Mesenchymal stem cell (in vitro differentiated cells and primary cell): ENCODE data around the gene GNS.

Source experiments
- DNase-seq: peaks from one replicate; pipeline ENCODE4 v3.0.0-alpha.2; 2013
- H2AFZ ChIP-seq: one replicate; pipeline ENCODE4 v1.6.1; 2013; ENCODE audit warnings: low read depth, mild to moderate bottlenecking, control low read depth, inconsistent platforms, low read length, moderate library complexity
- H2AK5ac ChIP-seq: 2 replicates; pipeline ENCODE4 v1.6.1; 2013; ENCODE audit warnings: low read length, moderate library complexity, mild to moderate bottlenecking, inconsistent platforms; ENCODE audit not compliant: severe bottlenecking
- H2BK120ac ChIP-seq: one replicate; pipeline ENCODE4 v1.6.1; 2013; ENCODE audit warnings: low read depth, mild to moderate bottlenecking, inconsistent platforms, low read length, moderate library complexity
- H2BK12ac ChIP-seq, 2 experiments: one replicate each; pipeline ENCODE4 v1.6.1; 2013; ENCODE audit warnings: inconsistent platforms in 2 of 2, low read length in 2 of 2, mild to moderate bottlenecking in 2 of 2, moderate library complexity in 2 of 2, control low read depth in 1 of 2
- H2BK15ac ChIP-seq: one replicate; pipeline ENCODE4 v1.6.1; 2013; ENCODE audit warnings: mild to moderate bottlenecking, low read depth, inconsistent platforms; ENCODE audit not compliant: poor library complexity, severe bottlenecking
- H2BK5ac ChIP-seq: 2 replicates; pipeline ENCODE4 v1.6.1; 2013; ENCODE audit warnings: low read depth, mild to moderate bottlenecking, low read length, control low read depth, inconsistent platforms; ENCODE audit not compliant: poor library complexity, severe bottlenecking
- H3K14ac ChIP-seq, 2 experiments: one replicate each; pipeline ENCODE4 v1.6.1; 2013; ENCODE audit warnings: inconsistent platforms in 2 of 2, low read length in 2 of 2, control low read depth in 1 of 2, mild to moderate bottlenecking in 1 of 2, moderate library complexity in 1 of 2
- H3K18ac ChIP-seq, 2 experiments: one replicate each; pipeline ENCODE4 v1.6.1; 2013; ENCODE audit warnings: inconsistent platforms in 2 of 2, low read length in 2 of 2, control low read depth in 1 of 2, low read depth in 1 of 2, mild to moderate bottlenecking in 1 of 2
- H3K23ac ChIP-seq, 2 experiments: one replicate each; pipeline ENCODE4 v1.6.1; 2013; ENCODE audit warnings: inconsistent platforms in 2 of 2, low read length in 2 of 2, mild to moderate bottlenecking in 2 of 2, moderate library complexity in 2 of 2, control low read depth in 1 of 2
- H3K27ac ChIP-seq: 2 replicates; pipeline ENCODE4 v1.5.1; 2013; ENCODE audit warnings: mild to moderate bottlenecking, moderate library complexity, low read length, control low read depth, inconsistent platforms; ENCODE audit not compliant: poor library complexity, severe bottlenecking
- H3K27me3 ChIP-seq, 2 experiments: 2 replicates each; pipeline versions ENCODE4 v1.6.1 to v1.7.0; 2013; ENCODE audit warnings: low read length in 2 of 2, mild to moderate bottlenecking in 2 of 2, moderate library complexity in 2 of 2, control low read depth in 1 of 2, inconsistent platforms in 1 of 2; ENCODE audit not compliant: control insufficient read depth in 1 of 2, insufficient read depth in 1 of 2
- H3K36me3 ChIP-seq, 2 experiments: 2 replicates each; pipeline versions ENCODE4 v1.6.1 to v1.7.0; 2013; ENCODE audit warnings: low read length in 2 of 2, control low read depth in 1 of 2, inconsistent platforms in 1 of 2, low read depth in 1 of 2, mild to moderate bottlenecking in 1 of 2; ENCODE audit not compliant: insufficient read depth in 2 of 2, control insufficient read depth in 1 of 2
- H3K4ac ChIP-seq, 2 experiments: one replicate each; pipeline ENCODE4 v1.6.1; 2013; ENCODE audit warnings: inconsistent platforms in 2 of 2, low read length in 2 of 2, mild to moderate bottlenecking in 2 of 2, moderate library complexity in 2 of 2, control low read depth in 1 of 2, low read depth in 1 of 2
- H3K4me1 ChIP-seq: 2 replicates; pipeline ENCODE4 v1.6.1; 2013; ENCODE audit warnings: low read depth, low read length, control low read depth; ENCODE audit not compliant: control insufficient read depth, insufficient read depth
- H3K4me2 ChIP-seq: 2 replicates; pipeline ENCODE4 v1.6.1; 2013; ENCODE audit warnings: low read length, mild to moderate bottlenecking, inconsistent platforms; ENCODE audit not compliant: poor library complexity, severe bottlenecking
- H3K4me3 ChIP-seq, 2 experiments: 2 replicates each; pipeline versions ENCODE4 v1.5.1 to v1.7.0; 2013; ENCODE audit warnings: low read length in 2 of 2, mild to moderate bottlenecking in 2 of 2, control low read depth in 1 of 2, low read depth in 1 of 2; ENCODE audit not compliant: insufficient read depth in 1 of 2
- H3K79me1 ChIP-seq: replicated peaks from 2 replicates; pipeline ENCODE4 v1.6.1; 2013; ENCODE audit warnings: mild to moderate bottlenecking, control low read depth, low read length, inconsistent platforms; ENCODE audit not compliant: poor library complexity, severe bottlenecking
- H3K9ac ChIP-seq: 2 replicates; pipeline ENCODE4 v1.7.0; 2013; ENCODE audit warnings: mild to moderate bottlenecking, low read length, moderate library complexity
- H3K9me3 ChIP-seq: 2 replicates; pipeline ENCODE4 v1.7.0; 2013; ENCODE audit warnings: mild to moderate bottlenecking, low read length; ENCODE audit not compliant: control insufficient read depth
- H4K8ac ChIP-seq: one replicate; pipeline ENCODE4 v1.6.1; 2013; ENCODE audit warnings: inconsistent platforms, mild to moderate bottlenecking, low read length, moderate library complexity
- H4K91ac ChIP-seq: one replicate; pipeline ENCODE4 v1.6.1; 2013; ENCODE audit warnings: mild to moderate bottlenecking, low read length, inconsistent platforms
- WGBS: methylation state at CpG from one replicate; pipeline ENCODE4 v1.1.7; 2013; ENCODE audit warnings: mixed read lengths; 5-methylcytosine and 5-hydroxymethylcytosine counted together

GNS gene

GRCh38 chr12:64739778-64740177, 19.4 kb downstream of the GNS start:
- Histone ChIP-seq H4K8ac (no peak overlapping the region), H3K9ac (no peak overlapping the region), H2BK15ac (no peak overlapping the region), H3K27ac (no peak overlapping the region), H2BK120ac (no peak overlapping the region), H3K36me3 (peaks cover 20 to 94% of the 10 kb centered on the region in 2 experiments), H3K4me1 (no peaks in the 10 kb centered on the region), H3K4ac (no peak overlapping the region), H2AK5ac (no peak overlapping the region), H3K23ac (no peak overlapping the region), H3K4me3 (no peak overlapping the region), H3K9me3 (no peaks in the 10 kb centered on the region), H3K27me3 (no peaks in the 10 kb centered on the region), H3K18ac (no peak overlapping the region), H3K14ac (no peak overlapping the region), H3K79me1 (peaks cover 3% of the 10 kb centered on the region), H2AFZ (no peak overlapping the region), H4K91ac (no peak overlapping the region), H2BK12ac (no peak overlapping the region), H2BK5ac (no peak overlapping the region), H3K4me2 (no peak overlapping the region)
- whole genome bisulfite sequencing: 100% methylated on average over 2 of the region's 2 CpGs
- no peak for DNase-seq

- Histone ChIP-seq H3K4ac (no peak overlapping the region), H2BK120ac (no peak overlapping the region), H2AK5ac (no peak overlapping the region), H3K18ac (no peak overlapping the region), H3K9ac (no peak overlapping the region), H3K4me2 (no peak overlapping the region), H3K27ac (no peak overlapping the region), H3K9me3 (no peaks in the 10 kb centered on the region), H3K14ac (no peak overlapping the region), H4K8ac (no peak overlapping the region), H3K36me3 (peaks cover 16 to 90% of the 10 kb centered on the region in 2 experiments), H3K79me1 (no peaks in the 10 kb centered on the region), H2BK15ac (no peak overlapping the region), H3K27me3 (no peaks in the 10 kb centered on the region), H3K23ac (no peak overlapping the region), H3K4me1 (peaks cover 2% of the 10 kb centered on the region), H2BK12ac (no peak overlapping the region), H2BK5ac (no peak overlapping the region), H4K91ac (no peak overlapping the region), H3K4me3 (no peak overlapping the region), H2AFZ (no peak overlapping the region)
- no peak for DNase-seq
- 88% methylated on average over 1 of the region's 1 CpG for WGBS
Observed at GRCh38 chr12:64737539-64737938, 21.7 kb downstream of the GNS start.

DNA sequence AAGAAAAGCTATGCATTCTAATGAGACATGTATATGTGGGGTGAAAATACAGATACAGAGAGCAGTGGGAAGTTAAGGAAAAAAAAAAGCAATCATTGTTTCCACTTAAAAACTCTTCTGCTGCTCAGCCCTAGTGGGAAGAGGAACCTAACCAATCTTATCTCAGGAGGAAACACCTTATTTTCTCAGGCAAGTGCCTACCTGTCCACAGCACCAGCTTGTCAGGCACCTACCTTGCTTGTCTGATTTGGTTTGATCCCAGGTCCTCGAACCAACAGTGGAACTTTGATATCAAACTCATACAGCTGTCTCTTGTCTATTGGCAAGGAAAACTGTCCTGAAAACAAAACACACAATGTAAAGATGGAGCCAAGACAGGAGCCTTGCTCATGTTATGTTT, 22.4 kb downstream of the GNS start:
- Histone ChIP-seq H2AFZ (no peak overlapping the region), H3K4me1 (peaks cover 2% of the 10 kb centered on the region), H4K91ac (no peak overlapping the region), H4K8ac (no peak overlapping the region), H2BK120ac (no peak overlapping the region), H2AK5ac (no peak overlapping the region), H3K4me2 (no peak overlapping the region), H3K79me1 (no peaks in the 10 kb centered on the region), H3K27ac (no peak overlapping the region), H3K9ac (no peak overlapping the region), H3K4ac (no peak overlapping the region), H3K4me3 (no peak overlapping the region), H3K23ac (no peak overlapping the region), H3K18ac (no peak overlapping the region), H2BK15ac (no peak overlapping the region), H3K9me3 (no peaks in the 10 kb centered on the region), H2BK12ac (no peak overlapping the region), H3K27me3 (no peaks in the 10 kb centered on the region), H3K14ac (no peak overlapping the region), H3K36me3 (peaks cover 15 to 87% of the 10 kb centered on the region in 2 experiments), H2BK5ac (no peak overlapping the region)
- WGBS: 84% methylated on average over 1 of the region's 1 CpG
- DNase-seq: no peak

DNA sequence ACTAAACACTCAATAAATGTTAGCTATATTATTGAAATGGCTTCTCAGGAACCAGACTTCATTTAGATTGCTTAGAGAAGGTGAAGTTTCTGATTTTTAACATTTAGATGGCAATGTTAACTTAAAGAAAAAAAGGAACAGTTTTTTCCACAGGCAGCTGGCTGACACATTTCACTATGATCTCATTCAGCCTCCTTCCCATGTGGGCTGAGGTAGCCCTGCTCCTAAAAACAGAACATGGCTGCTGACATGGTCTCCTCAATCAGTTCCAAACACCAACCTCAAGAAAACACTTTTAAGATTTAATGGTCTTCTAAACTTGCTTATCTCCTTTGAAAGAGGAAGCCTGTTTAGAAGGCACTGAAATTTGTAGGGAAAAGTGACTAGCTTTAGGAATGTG, 23.8 kb downstream of the GNS start:
- no peak overlapping the region for H3K9ac ChIP-seq
- H2BK12ac ChIP-seq: no peak overlapping the region
- no peak overlapping the region for H3K23ac ChIP-seq
- no peak overlapping the region for H3K27ac ChIP-seq
- no peak overlapping the region for H3K4me2 ChIP-seq
- no peaks in the 10 kb centered on the region for H3K9me3 ChIP-seq
- H2AK5ac ChIP-seq: no peak overlapping the region
- H3K4me3 ChIP-seq: no peak overlapping the region
- no peak overlapping the region for H3K4ac ChIP-seq
- H4K8ac ChIP-seq: no peak overlapping the region
- H3K36me3 ChIP-seq: peaks cover 11 to 89% of the 10 kb centered on the region in 2 experiments
- peaks cover 2% of the 10 kb centered on the region for H3K4me1 ChIP-seq
- no peak overlapping the region for H2BK15ac ChIP-seq
- no peak overlapping the region for H4K91ac ChIP-seq
- no peak overlapping the region for H2BK5ac ChIP-seq
- H3K79me1 ChIP-seq: no peaks in the 10 kb centered on the region
- no peaks in the 10 kb centered on the region for H3K27me3 ChIP-seq
- no peak overlapping the region for H3K14ac ChIP-seq
- no peak overlapping the region for H3K18ac ChIP-seq
- no peak for DNase-seq
- no peak overlapping the region for H2BK120ac ChIP-seq
- H2AFZ ChIP-seq: no peak overlapping the region
